ENCODE results near the gene VPS39. TPM values are rescaled to one million over a fixed set of nuclear protein-coding genes. Genes with fewer than 3 reads are reported as not detected.

The VPS39 gene
- polyA plus RNA-seq, 1 of the 3 experiments (the other 2 are of a cell fraction) = 61.1 TPM

- no peaks in the 10 kb centered on the region for H4K20me1 ChIP-seq (ENCODE audit: insufficient read depth)
- H3K27ac ChIP-seq (ENCODE audit: low read depth in 2 of 2, low read length in 1 of 2) = no peak overlapping the region
- H2AFZ ChIP-seq (ENCODE audit: low read depth) = no peak overlapping the region
- no peaks in the 10 kb centered on the region for H3F3A ChIP-seq (replicated peaks; ENCODE audit: insufficient read depth)
- no peaks in the 10 kb centered on the region for H3K9me3 ChIP-seq
- H3K27me3 ChIP-seq (ENCODE audit: insufficient read depth) = peaks cover 18% of the 10 kb centered on the region
- no peak overlapping the region for H3K4me2 ChIP-seq
- ChIA-PET POLR2A (no interaction called here), CTCF (interaction anchor here (1.1 to 2.5 kb wide), 3 partner anchors 9 to 72 kb away, joined by 3 to 6 read pairs (median 4); no protein-coding TSS in a partner anchor)
- no peak overlapping the region for H3K9ac ChIP-seq
- 54% methylated on average over 2 of the region's 2 CpGs for WGBS (ENCODE audit: low lambda C conversion rate)
- H3K36me3 ChIP-seq (replicated peaks in 1 of 2; ENCODE audit: control insufficient read depth in 1 of 2, insufficient read depth in 2 of 2, low read length in 1 of 2) = no peaks in the 10 kb centered on the region
- H3K4me3 ChIP-seq (ENCODE audit: low read depth in 2 of 2, low read length in 1 of 2) = no peak overlapping the region
- DNase-seq = no peak
- H3K4me1 ChIP-seq (ENCODE audit: control insufficient read depth in 1 of 2, insufficient read depth in 2 of 2, low read depth in 1 of 2, low read length in 1 of 2) = peaks cover 0 to 3% of the 10 kb centered on the region in 2 experiments; a peak in 1 of 4 replicates
- H3K9me2 ChIP-seq = no peaks in the 10 kb centered on the region
- no peaks in the 10 kb centered on the region for H3K79me2 ChIP-seq (ENCODE audit: insufficient read depth)
- TF ChIP-seq MXI1 (IDR thresholded peaks at IDR 0.05; ENCODE audit: low read depth, low read length) = no peak
Observed at GRCh38 chr15:42129364-42129763, 78.7 kb downstream of the VPS39 start.

- Histone ChIP-seq H3K4me1 (ENCODE audit: control insufficient read depth in 1 of 2, insufficient read depth in 2 of 2, low read depth in 1 of 2, low read length in 1 of 2) (peaks cover 0 to 3% of the 10 kb centered on the region in 2 experiments; a peak in 1 of 4 replicates), H3K4me2 (no peak overlapping the region), H3K27me3 (ENCODE audit: insufficient read depth) (peaks cover 27% of the 10 kb centered on the region), H3K79me2 (ENCODE audit: insufficient read depth) (no peaks in the 10 kb centered on the region), H2AFZ (ENCODE audit: low read depth) (no peak overlapping the region), H3K9me3 (no peaks in the 10 kb centered on the region), H3K36me3 (replicated peaks in 1 of 2; ENCODE audit: control insufficient read depth in 1 of 2, insufficient read depth in 2 of 2, low read length in 1 of 2) (no peaks in the 10 kb centered on the region), H3K27ac (ENCODE audit: low read depth in 2 of 2, low read length in 1 of 2) (no peak overlapping the region), H3F3A (replicated peaks; ENCODE audit: insufficient read depth) (no peaks in the 10 kb centered on the region), H4K20me1 (ENCODE audit: insufficient read depth) (no peaks in the 10 kb centered on the region), H3K9me2 (no peaks in the 10 kb centered on the region), H3K9ac (no peak overlapping the region), H3K4me3 (ENCODE audit: low read depth in 2 of 2, low read length in 1 of 2) (no peak overlapping the region)
- no peak for DNase-seq
- WGBS (ENCODE audit: low lambda C conversion rate) = 57% methylated on average over 6 of the region's 6 CpGs
- TF ChIP-seq EP300 (IDR thresholded peaks at IDR 0.05; ENCODE audit: borderline replicate concordance in 1 of 2, low read depth in 1 of 2, low read length in 1 of 2) = no peak
- no peak for TF ChIP-seq GABPA (IDR thresholded peaks at IDR 0.05; ENCODE audit: low read depth)
- no peak for TF ChIP-seq RCOR1 (IDR thresholded peaks at IDR 0.05; ENCODE audit: low read length)
- TF ChIP-seq RAD21 (IDR thresholded peaks at IDR 0.05; ENCODE audit: low read length) = no peak
- no peak for TF ChIP-seq EZH2phosphoT487 (IDR thresholded peaks at IDR 0.05; ENCODE audit: borderline replicate concordance, low read depth)
- no peak for TF ChIP-seq POLR2AphosphoS5 (IDR thresholded peaks at IDR 0.05; ENCODE audit: low read depth, low read length)
- TF ChIP-seq JUND (IDR thresholded peaks at IDR 0.05) = no peak
- no peak for TF ChIP-seq MEF2A (IDR thresholded peaks at IDR 0.05; ENCODE audit: borderline replicate concordance, low read depth)
- no peak for TF ChIP-seq ZBTB33 (IDR thresholded peaks at IDR 0.05; ENCODE audit: borderline replicate concordance, low read depth)
- TF ChIP-seq MXI1 (IDR thresholded peaks at IDR 0.05; ENCODE audit: low read depth, low read length) = no peak
- no peak for TF ChIP-seq PBX3 (IDR thresholded peaks at IDR 0.05)
- TF ChIP-seq SIN3A (IDR thresholded peaks at IDR 0.05; ENCODE audit: borderline replicate concordance, low read depth, low read length) = no peak
- TF ChIP-seq NRF1 (IDR thresholded peaks at IDR 0.05; ENCODE audit: low read depth, low read length) = no peak
- TF ChIP-seq TCF12 (IDR thresholded peaks at IDR 0.05) = no peak
- TF ChIP-seq USF1 (IDR thresholded peaks at IDR 0.05; ENCODE audit: borderline replicate concordance, low read depth) = no peak
- TF ChIP-seq IRF3 (IDR thresholded peaks at IDR 0.05; ENCODE audit: low read depth, low read length) = no peak
- TF ChIP-seq REST (IDR thresholded peaks at IDR 0.05; ENCODE audit: low read depth, low read length) = no peak
- TF ChIP-seq FOSL2 (IDR thresholded peaks at IDR 0.05; ENCODE audit: borderline replicate concordance, low read depth) = no peak
- TF ChIP-seq RFX5 (IDR thresholded peaks at IDR 0.05; ENCODE audit: low read length) = no peak
- no peak for TF ChIP-seq RXRA (IDR thresholded peaks at IDR 0.05; ENCODE audit: borderline replicate concordance, low read depth)
- CTCF ChIA-PET = interaction anchor here (2.0 to 4.4 kb wide), 2 partner anchors 10 to 44 kb away, joined by 8 to 37 read pairs; no protein-coding TSS in a partner anchor
- POLR2A ChIA-PET = no interaction called here
Observed at GRCh38 chr15:42128476-42128875, 79.6 kb downstream of the VPS39 start.
